Mucosa of rectum (tissue), 2 donors: Measurements from ENCODE around the gene TNS4.

Experiments
- H3K27ac ChIP-seq, 2 donors: one replicate each; pipeline ENCODE4 v1.7.0; 2013; ENCODE audit warnings: inconsistent platforms in 2 of 2, low read depth in 2 of 2, low read length in 2 of 2
- H3K27me3 ChIP-seq, 2 donors: one replicate each; pipeline ENCODE4 v1.7.0; 2013; ENCODE audit warnings: low read length in 2 of 2; ENCODE audit not compliant: control insufficient read depth in 2 of 2, insufficient read depth in 2 of 2
- H3K36me3 ChIP-seq, 2 donors: one replicate each; pipeline ENCODE4 v1.7.0; 2013; ENCODE audit warnings: low read length in 2 of 2; ENCODE audit not compliant: control insufficient read depth in 2 of 2, insufficient read depth in 2 of 2
- H3K4me1 ChIP-seq, 2 donors: one replicate each; pipeline ENCODE4 v1.7.0; 2013; ENCODE audit warnings: low read length in 2 of 2, mild to moderate bottlenecking in 1 of 2; ENCODE audit not compliant: control insufficient read depth in 2 of 2, insufficient read depth in 2 of 2
- H3K4me3 ChIP-seq, 2 donors: one replicate each; pipeline ENCODE4 v1.7.0; 2013; ENCODE audit warnings: low read length in 2 of 2
- H3K9ac ChIP-seq, 2 donors: one replicate each; pipeline ENCODE4 v1.7.0; 2013; ENCODE audit warnings: low read length in 2 of 2, low read depth in 1 of 2, mild to moderate bottlenecking in 1 of 2
- H3K9me3 ChIP-seq, 2 donors: one replicate each; pipeline ENCODE4 v1.7.0; 2013; ENCODE audit warnings: low read length in 2 of 2; ENCODE audit not compliant: control insufficient read depth in 2 of 2
- donor health status: healthy.
- donor health status: Normal muscosa, but diverticular disease.

Gene TNS4

DNA sequence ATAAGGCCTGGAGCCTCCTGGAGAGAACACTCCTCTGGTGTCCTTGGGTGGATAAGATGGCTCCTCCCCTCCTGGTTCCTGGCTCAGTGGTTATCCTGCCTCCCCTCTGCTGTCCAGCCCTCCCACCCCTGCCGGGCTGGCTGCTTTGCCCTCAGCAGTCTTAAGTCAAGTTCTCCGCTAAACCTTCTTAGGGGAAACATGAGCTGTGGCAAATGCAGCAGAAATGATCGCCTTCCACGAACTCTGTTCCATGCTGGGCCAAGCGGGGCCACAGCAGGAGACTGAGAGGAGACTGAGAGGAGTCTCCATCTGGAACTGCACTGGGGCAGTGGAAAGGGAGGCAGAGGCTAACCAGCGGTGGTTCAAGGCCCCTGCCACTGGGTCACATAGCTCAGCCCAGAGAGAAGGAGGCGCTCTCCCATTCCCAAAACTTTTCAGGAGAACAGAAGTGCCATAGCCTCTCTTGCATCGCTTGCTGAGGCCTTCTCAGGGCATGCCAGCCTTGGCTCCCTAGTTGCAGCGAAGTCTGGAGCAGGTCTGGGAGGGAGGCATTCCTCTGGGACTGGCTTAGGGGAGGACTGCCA, 26.9 kb downstream of the TNS4 start:
- H3K9ac ChIP-seq: no peak overlapping the region
- no peaks in the 10 kb centered on the region for H3K27me3 ChIP-seq
- H3K36me3 ChIP-seq: no peaks in the 10 kb centered on the region
- H3K4me3 ChIP-seq: no peak overlapping the region
- H3K4me1 ChIP-seq: peaks cover 0 to 4% of the 10 kb centered on the region in 2 donors
- H3K27ac ChIP-seq: no peak overlapping the region
- H3K9me3 ChIP-seq: no peaks in the 10 kb centered on the region

DNA sequence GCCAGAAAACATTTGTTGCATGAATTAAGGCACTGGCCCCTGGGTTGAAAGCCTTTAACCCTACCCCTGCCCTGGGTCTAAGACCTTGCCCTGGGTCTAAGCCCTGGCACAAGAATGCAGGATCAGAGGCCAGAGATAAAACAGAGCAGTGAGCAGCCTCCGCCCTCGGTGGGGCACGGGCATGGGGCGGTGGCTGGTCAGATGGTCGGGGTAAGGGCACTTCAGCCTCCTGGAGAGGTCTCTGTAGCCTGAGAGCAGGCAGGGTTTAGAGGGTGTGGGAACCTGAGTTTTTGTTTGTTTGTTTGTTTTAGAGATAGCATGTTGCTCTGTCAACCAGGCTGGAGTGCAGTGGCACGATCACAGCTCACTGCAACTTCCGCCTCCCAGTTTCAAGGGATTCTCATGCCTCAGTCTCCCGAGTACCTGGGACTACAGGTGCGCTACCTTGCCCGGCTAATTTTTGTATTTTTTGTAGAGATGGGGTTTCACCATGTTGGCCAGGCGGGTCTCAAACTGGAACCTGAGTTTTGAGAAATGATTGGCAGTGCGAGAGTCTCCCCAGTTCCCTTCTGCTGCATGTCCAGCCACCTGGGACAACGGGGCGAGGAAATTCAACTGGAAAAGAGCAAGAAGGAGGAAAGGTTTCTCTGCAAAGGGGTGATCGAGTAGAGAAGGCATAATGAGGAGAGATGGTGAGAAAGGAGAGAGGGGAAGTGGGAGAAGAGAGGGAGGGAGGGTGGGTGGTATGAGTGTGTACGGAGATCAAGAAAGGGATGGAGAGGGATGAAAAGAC, 27.7 kb downstream of the TNS4 start:
- Histone ChIP-seq H3K27me3 (no peaks in the 10 kb centered on the region), H3K9ac (no peak overlapping the region), H3K4me1 (peaks cover 0 to 4% of the 10 kb centered on the region in 2 donors), H3K4me3 (no peak overlapping the region), H3K9me3 (no peaks in the 10 kb centered on the region), H3K36me3 (no peaks in the 10 kb centered on the region), H3K27ac (no peak overlapping the region)

DNA sequence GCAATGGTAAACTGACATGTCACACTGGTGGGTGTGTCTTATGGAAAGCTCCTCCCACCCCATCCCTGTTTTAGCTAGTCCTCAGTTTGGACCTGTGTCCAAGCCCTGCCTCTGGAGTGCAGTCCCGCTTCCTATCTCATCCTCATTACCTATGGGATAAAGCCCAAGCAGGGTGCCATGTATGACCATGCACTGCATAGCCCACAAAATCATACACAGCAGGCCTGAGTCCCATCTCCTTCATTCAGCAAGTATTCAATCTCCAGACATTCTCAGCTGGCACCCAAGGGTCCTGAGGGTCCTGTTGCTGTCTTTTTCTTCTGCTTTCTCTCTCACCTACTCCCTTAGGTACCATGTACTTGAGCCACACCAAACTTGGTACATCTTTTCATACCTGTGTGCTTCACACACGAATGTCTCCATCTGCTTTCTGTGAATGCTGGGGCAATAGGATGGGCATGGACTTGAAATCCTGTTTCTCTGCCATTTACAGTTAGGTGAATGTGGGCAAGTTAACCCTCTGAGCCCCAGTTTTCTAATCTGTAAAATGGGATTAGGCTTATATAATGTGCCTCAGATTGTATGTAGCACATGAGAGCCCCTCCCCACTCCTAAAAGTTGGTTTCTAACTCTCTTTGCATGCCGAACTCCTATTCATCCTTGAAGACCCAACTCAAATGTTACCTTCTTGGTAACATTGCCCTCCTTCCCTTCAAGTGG, 28.5 kb downstream of the TNS4 start:
- Histone ChIP-seq H3K4me1 (peaks cover 0 to 4% of the 10 kb centered on the region in 2 donors), H3K9ac (no peak overlapping the region), H3K27me3 (no peaks in the 10 kb centered on the region), H3K9me3 (no peaks in the 10 kb centered on the region), H3K27ac (no peak overlapping the region), H3K4me3 (no peak overlapping the region), H3K36me3 (no peaks in the 10 kb centered on the region)

DNA sequence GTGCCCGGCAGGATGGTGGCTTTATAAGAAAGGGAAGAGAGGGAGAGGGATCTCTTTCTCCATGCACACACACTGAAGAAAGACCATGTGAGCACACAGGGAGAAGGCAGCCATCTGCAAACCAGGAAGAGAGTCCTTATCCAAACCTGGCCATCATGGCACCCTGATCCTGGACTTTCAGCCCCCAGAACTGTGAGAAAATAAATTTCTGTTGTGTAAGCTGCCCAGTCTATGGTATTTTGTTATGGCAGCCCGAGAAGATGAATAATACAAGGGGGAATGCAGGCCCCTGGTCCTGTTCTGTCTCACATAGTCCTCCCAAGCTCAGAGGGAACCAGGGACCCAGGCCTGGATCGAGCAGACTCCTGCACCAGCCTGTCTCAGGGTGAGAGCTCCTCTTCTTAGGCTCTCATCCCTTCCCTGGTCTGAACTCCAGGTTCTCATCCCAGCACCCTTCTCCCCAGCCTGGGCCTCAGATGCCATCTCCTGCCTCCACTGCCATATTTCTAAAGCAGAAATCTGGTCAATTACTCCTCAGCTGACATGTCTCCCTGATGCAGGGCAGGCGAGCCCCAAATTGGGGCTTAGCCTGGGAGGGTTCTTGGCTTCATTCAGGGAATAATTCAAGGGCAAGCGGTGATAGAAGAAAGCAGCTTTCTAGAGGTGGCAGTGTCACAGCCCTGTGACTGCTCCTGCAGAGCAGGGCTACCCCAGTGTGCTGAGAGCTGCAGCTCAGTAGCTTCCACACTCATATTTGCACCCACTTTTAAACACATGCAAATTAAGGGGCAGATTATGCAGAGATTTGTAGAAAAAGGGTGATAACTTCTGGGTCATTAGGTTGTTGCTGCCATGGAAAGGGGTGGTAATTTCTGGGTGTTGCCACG, 29.3 kb downstream of the TNS4 start:
- H3K4me3 ChIP-seq: no peak overlapping the region
- H3K4me1 ChIP-seq: peaks cover 0 to 4% of the 10 kb centered on the region in 2 donors
- no peaks in the 10 kb centered on the region for H3K36me3 ChIP-seq
- H3K27me3 ChIP-seq: no peaks in the 10 kb centered on the region
- no peak overlapping the region for H3K9ac ChIP-seq
- H3K27ac ChIP-seq: peak overlapping the region in 1 of 2 donors; percentile 23
- H3K9me3 ChIP-seq: no peaks in the 10 kb centered on the region

DNA sequence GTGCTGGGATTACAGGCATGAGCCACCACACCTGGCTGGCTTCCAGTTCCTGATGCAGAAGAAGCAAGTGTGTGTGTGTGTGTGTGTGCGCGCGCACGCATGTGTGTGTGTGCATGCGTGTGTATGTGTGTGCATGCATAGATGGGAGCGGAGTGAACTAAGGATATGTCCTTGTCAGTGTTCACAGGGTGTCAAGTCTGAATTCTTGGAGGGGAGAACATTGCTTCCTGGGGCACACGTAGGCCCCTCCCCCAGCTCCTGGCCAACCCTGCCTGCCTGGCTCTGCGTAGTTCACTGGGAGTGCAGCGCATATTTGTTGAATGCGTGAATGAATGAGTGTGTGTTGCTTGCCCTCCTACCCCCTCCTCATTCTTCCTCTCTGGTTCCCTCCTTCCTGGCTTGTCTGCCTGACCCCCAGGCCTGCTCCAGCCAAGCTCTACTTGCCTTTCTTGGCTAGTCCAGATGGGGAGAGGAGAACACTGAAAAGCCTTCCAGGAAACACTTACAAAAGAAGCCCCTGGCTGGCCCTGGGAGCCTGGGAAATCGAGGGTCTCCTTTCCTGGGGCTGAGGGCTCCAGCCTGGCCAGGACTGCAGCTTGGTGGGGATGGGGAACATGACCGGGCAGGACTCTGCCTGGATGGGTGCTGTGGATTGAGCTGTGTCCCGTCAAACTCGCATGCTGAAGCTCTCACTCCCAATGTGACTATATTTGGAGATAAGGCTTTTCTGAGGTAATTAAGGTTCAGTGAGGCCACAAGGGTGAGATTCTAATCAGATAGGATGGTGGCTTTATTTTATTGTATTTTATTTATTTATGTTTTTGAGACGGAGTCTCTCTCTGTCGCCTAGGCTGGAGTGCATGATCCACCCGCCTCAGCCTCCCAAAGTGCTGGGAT, 30.2 kb downstream of the TNS4 start:
- no peak overlapping the region for H3K27ac ChIP-seq
- no peaks in the 10 kb centered on the region for H3K36me3 ChIP-seq
- peaks cover 0 to 4% of the 10 kb centered on the region in 2 donors for H3K4me1 ChIP-seq
- H3K9ac ChIP-seq: no peak overlapping the region
- H3K9me3 ChIP-seq: no peaks in the 10 kb centered on the region
- H3K4me3 ChIP-seq: no peak overlapping the region
- no peaks in the 10 kb centered on the region for H3K27me3 ChIP-seq

DNA sequence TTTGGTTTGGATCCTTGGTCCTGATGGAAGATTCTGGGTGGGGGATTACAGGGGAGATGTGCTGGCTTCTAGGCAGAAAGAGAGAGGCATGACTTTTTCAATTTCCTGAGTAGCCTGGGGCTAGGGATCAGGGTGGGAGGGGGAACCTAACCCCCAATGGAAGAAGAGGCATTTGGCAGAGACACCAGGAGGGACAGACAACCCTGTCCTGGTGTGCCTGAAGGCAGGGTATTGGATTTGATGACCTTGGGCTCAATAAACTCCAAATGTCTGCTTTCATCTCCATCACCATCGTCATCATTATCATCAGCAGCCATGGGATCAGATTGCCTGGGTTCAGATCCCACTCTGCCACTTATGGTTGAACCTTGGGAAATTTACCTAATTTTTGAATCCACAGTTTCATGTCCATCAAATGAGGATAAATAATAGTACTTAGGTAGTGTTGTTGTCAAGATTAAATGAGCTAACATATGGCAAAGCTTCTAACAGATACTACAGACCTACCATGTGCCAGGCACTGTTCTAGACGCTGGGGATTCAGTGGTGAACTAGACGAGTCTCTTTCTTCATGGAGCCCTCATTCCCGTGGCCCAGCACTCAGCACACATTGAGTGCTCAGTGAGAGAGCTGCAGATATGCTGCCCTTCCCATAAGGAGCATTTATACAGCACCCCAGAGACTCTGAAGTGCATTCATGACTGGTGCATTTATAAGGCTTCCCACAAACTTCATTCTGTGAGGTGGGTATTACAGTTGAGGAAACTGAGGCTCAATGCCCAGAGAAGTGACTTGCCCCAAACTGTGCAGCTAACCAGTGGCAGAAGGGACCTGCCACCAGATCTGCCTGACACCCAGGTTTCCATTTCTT, 31.4 kb downstream of the TNS4 start:
- H3K9me3 ChIP-seq: no peaks in the 10 kb centered on the region
- H3K27ac ChIP-seq: no peak overlapping the region
- no peaks in the 10 kb centered on the region for H3K4me1 ChIP-seq
- H3K27me3 ChIP-seq: no peaks in the 10 kb centered on the region
- H3K36me3 ChIP-seq: no peaks in the 10 kb centered on the region
- no peak overlapping the region for H3K9ac ChIP-seq
- no peak overlapping the region for H3K4me3 ChIP-seq

DNA sequence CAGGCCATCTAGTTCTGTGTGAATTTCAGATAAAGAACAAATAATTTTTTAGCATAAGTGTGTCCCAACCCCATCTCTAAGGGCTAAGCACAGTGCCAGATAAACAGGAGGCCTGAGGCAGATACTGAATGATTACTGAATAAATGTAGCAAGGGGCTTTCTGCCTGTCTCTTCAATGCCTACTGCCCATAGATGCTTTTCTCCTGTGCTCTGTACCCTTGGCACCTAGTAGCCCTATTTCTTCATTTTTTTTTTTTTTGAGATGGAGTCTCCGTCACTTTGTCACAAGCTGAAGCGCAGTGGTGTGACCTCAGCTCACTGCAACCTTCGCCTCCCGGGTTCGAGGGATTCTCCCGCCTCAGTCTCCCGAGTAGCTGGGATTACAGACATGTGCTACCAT, 32.9 kb downstream of the TNS4 start:
- H3K9me3 ChIP-seq: no peaks in the 10 kb centered on the region
- H3K27me3 ChIP-seq: no peaks in the 10 kb centered on the region
- H3K9ac ChIP-seq: no peak overlapping the region
- no peaks in the 10 kb centered on the region for H3K4me1 ChIP-seq
- no peak overlapping the region for H3K4me3 ChIP-seq
- no peak overlapping the region for H3K27ac ChIP-seq
- no peaks in the 10 kb centered on the region for H3K36me3 ChIP-seq

DNA sequence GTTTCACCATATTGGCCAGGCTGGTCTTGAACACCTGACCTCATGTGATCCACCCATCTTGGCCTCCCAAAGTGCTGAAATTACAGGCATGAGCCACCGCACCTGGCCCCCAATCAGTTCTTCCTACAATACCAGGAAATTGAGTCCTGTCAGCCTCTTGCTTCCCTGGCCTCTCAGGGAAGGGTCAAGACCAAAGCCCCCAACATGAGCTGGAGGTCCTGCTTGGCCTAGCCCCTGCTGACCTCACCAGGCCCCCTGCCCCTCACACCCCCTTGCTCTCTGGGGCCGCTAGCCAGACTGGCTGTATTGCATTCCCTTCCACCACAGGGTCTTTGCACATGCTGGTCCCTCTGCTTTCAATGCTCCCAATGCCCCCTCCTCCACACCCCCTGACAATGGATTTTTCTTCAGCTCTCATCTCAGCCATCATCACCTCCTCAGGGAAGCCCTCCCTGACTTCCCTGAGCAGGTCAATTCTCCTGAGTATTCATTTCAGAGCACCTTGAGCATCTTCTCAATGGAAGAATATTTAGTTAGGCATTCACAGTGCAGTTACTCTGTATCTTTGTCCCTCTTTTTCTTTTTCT, 34.0 kb downstream of the TNS4 start:
- Histone ChIP-seq H3K36me3 (no peaks in the 10 kb centered on the region), H3K27ac (no peak overlapping the region), H3K4me3 (no peak overlapping the region), H3K9me3 (no peaks in the 10 kb centered on the region), H3K9ac (no peak overlapping the region), H3K4me1 (no peaks in the 10 kb centered on the region), H3K27me3 (no peaks in the 10 kb centered on the region)
